Measurements from ENCODE around the gene ANXA6. TPM values are rescaled to one million over a fixed set of nuclear protein-coding genes. Genes with fewer than 3 reads are reported as not detected.
A peak's percentile ranks its signal among the peaks of the same experiment; 100 is the strongest.

Gene ANXA6
- total and polyA plus RNA-seq, 7 donors: 22.9 to 333 (median 233) TPM

- no peaks in the 10 kb centered on the region for H3K9me3 ChIP-seq
- intact Hi-C loops (cut with DNase I): loop anchor here (2.0 to 5.0 kb wide), 2 partner anchors 24 to 322 kb away; partner anchors contain the start of gene TNIP1
- TF ChIP-seq EP300 (IDR thresholded peaks at IDR 0.05): peak; percentile 73 to 94 (median 84)
- TF ChIP-seq POLR2AphosphoS5 (IDR thresholded peaks at IDR 0.05): peak; percentile 83 to 94 (median 94)
- TF ChIP-seq POLR2A (IDR thresholded peaks at IDR 0.05): no peak
- TF ChIP-seq CTCF (IDR thresholded peaks at IDR 0.05): no peak
- H3K27me3 ChIP-seq: no peaks in the 10 kb centered on the region
- H3K4me3 ChIP-seq: no peak overlapping the region
- WGBS, 2 donors: 71 to 85% methylated on average over 5 of the region's 5 CpGs
- peaks cover 10 to 46% (median 27%) of the 10 kb centered on the region in 4 donors for H3K36me3 ChIP-seq
- H3K27ac ChIP-seq: peak overlapping the region; percentile 81 to 94 (median 86)
- peak; percentile 94 for DNase-seq
- peaks cover 0 to 76% (median 53%) of the 10 kb centered on the region in 4 donors for H3K4me1 ChIP-seq
These were observed 52.8 kb downstream of the ANXA6 start for GRCh38 chr5:151104795-151105194.

GRCh38 chr5:151101746-151102145, 55.8 kb downstream of the ANXA6 start:
- peaks cover 0 to 51% (median 27%) of the 10 kb centered on the region in 4 donors for H3K4me1 ChIP-seq
- TF ChIP-seq POLR2AphosphoS5 (IDR thresholded peaks at IDR 0.05): no peak
- TF ChIP-seq EP300 (IDR thresholded peaks at IDR 0.05): no peak
- TF ChIP-seq POLR2A (IDR thresholded peaks at IDR 0.05): no peak
- TF ChIP-seq CTCF (IDR thresholded peaks at IDR 0.05): no peak
- WGBS, 2 donors: 53 to 88% methylated on average over 4 of the region's 4 CpGs
- no peak overlapping the region for H3K4me3 ChIP-seq
- intact Hi-C loops (cut with DNase I): no loop called here
- DNase-seq: no peak
- peak overlapping the region in 2 of 4 donors; percentile 11 to 18 for H3K27ac ChIP-seq
- no peaks in the 10 kb centered on the region for H3K9me3 ChIP-seq
- peaks cover 5 to 36% (median 19%) of the 10 kb centered on the region in 4 donors for H3K36me3 ChIP-seq
- H3K27me3 ChIP-seq: no peaks in the 10 kb centered on the region

DNA sequence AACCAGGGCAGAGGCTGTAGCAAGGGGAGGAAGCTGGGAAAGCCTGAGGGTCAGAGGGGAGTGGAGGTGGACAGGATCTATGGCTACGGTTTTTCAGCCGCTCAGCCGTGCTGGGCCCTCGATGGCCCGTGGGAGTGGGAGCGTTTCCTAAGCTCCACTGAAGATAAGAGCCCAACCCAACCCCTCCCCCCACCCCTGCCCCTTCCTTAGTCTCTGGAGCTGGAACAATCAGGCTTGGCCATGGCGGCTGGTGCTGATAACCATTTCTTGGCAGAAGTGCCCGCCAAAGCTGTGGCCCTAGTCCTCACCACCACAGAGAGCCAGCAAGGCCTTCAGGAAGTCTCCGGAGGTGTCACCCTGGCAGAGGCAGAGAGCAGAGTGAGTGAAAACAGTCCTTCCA, 56.4 kb downstream of the ANXA6 start:
- peaks cover 0 to 46% (median 22%) of the 10 kb centered on the region in 4 donors for H3K4me1 ChIP-seq
- no peak for DNase-seq
- TF ChIP-seq POLR2AphosphoS5 (IDR thresholded peaks at IDR 0.05) (no peak), POLR2A (IDR thresholded peaks at IDR 0.05) (no peak), EP300 (IDR thresholded peaks at IDR 0.05) (no peak), CTCF (IDR thresholded peaks at IDR 0.05) (no peak)
- 75 to 90% methylated on average over 9 of the region's 9 CpGs for WGBS, 2 donors
- intact Hi-C loops (cut with DNase I): no loop called here
- no peaks in the 10 kb centered on the region for H3K27me3 ChIP-seq
- no peaks in the 10 kb centered on the region for H3K9me3 ChIP-seq
- no peak overlapping the region for H3K4me3 ChIP-seq
- H3K36me3 ChIP-seq: peaks cover 5 to 36% (median 19%) of the 10 kb centered on the region in 4 donors
- H3K27ac ChIP-seq: peak overlapping the region in 2 of 4 donors; percentile 11 to 18

- no peak for DNase-seq
- WGBS, 2 donors: 77 to 79% methylated on average over 4 of the region's 4 CpGs
- intact Hi-C loops (cut with DNase I): no loop called here
- H3K36me3 ChIP-seq: peaks cover 5 to 36% (median 19%) of the 10 kb centered on the region in 4 donors
- no peak overlapping the region for H3K4me3 ChIP-seq
- TF ChIP-seq POLR2AphosphoS5 (IDR thresholded peaks at IDR 0.05) (no peak), CTCF (IDR thresholded peaks at IDR 0.05) (no peak), EP300 (IDR thresholded peaks at IDR 0.05) (no peak), POLR2A (IDR thresholded peaks at IDR 0.05) (no peak)
- H3K9me3 ChIP-seq: no peaks in the 10 kb centered on the region
- no peaks in the 10 kb centered on the region for H3K27me3 ChIP-seq
- peaks cover 0 to 46% (median 23%) of the 10 kb centered on the region in 4 donors for H3K4me1 ChIP-seq
- no peak overlapping the region for H3K27ac ChIP-seq
These were observed 56.9 kb downstream of the ANXA6 start for GRCh38 chr5:151100681-151101080.

DNA sequence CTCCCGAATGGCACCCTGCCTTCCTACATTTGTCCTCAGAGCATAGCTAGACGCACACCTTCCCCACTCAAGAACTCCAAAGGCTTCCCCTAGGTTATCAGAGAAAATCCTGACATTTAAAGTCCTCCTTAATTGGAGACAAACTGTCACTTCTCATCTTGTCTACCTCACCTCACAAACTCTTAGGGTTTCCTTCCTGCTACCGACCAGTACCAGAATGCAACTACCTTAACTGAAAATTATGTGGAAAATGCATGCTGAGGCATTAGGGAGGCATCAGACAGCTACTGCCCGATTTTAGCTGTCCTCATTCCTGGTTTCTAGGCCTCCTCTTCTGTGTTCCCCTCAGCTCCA, 58.8 kb downstream of the ANXA6 start:
- peaks cover 5 to 29% (median 18%) of the 10 kb centered on the region in 4 donors for H3K36me3 ChIP-seq
- no peak for DNase-seq
- H3K27me3 ChIP-seq: no peaks in the 10 kb centered on the region
- TF ChIP-seq POLR2AphosphoS5 (IDR thresholded peaks at IDR 0.05): no peak
- TF ChIP-seq POLR2A (IDR thresholded peaks at IDR 0.05): no peak
- TF ChIP-seq CTCF (IDR thresholded peaks at IDR 0.05): no peak
- H3K4me3 ChIP-seq: no peak overlapping the region
- peaks cover 0 to 48% (median 26%) of the 10 kb centered on the region in 4 donors for H3K4me1 ChIP-seq
- intact Hi-C loops (cut with DNase I): no loop called here
- no peaks in the 10 kb centered on the region for H3K9me3 ChIP-seq
- WGBS, 2 donors: 59 to 78% methylated on average over 4 of the region's 4 CpGs
- H3K27ac ChIP-seq: no peak overlapping the region
